ENCODE data around the gene DELE1.

DELE1 gene

GRCh38 chr5:141929398-141930058 lies 5.9 kb downstream of the DELE1 start:
- DNase-seq: no peak

- no peak for DNase-seq
Observed at GRCh38 chr5:141931694-141932093, 8.0 kb downstream of the DELE1 start.

- no peak for DNase-seq
Observed at GRCh38 chr5:141933151-141933550, 9.5 kb downstream of the DELE1 start.

GRCh38 chr5:141934099-141934844 lies 10.6 kb downstream of the DELE1 start:
- DNase-seq: no peak

- no peak for DNase-seq
Observed at GRCh38 chr5:141935538-141935937, 11.9 kb downstream of the DELE1 start.

GRCh38 chr5:141940695-141941271 lies 17.1 kb downstream of the DELE1 start:
- no peak for DNase-seq

GRCh38 chr5:141941307-141941706 lies 17.6 kb downstream of the DELE1 start:
- no peak for DNase-seq

- no peak for DNase-seq
Observed at GRCh38 chr5:141941779-141942178, 18.1 kb downstream of the DELE1 start.

- DNase-seq: no peak
Observed at GRCh38 chr5:141942185-141942857, 18.6 kb downstream of the DELE1 start.

- no peak for DNase-seq
Observed at GRCh38 chr5:141944076-141944475, 20.4 kb downstream of the DELE1 start.

GRCh38 chr5:141945511-141946051 lies 21.9 kb downstream of the DELE1 start:
- no peak for DNase-seq

- no peak for DNase-seq
Observed at GRCh38 chr5:141947316-141947715, 23.6 kb downstream of the DELE1 start.

- DNase-seq: no peak
Observed at GRCh38 chr5:141948812-141949211, 25.1 kb downstream of the DELE1 start.

GRCh38 chr5:141949511-141949910 lies 25.8 kb downstream of the DELE1 start:
- no peak for DNase-seq

- no peak for DNase-seq
Observed at GRCh38 chr5:141950207-141951005, 26.7 kb downstream of the DELE1 start.

GRCh38 chr5:141951332-141951781 lies 27.7 kb downstream of the DELE1 start:
- peak; percentile 31 for DNase-seq

GRCh38 chr5:141952020-141952419 lies 28.3 kb downstream of the DELE1 start:
- no peak for DNase-seq

- DNase-seq: no peak
Observed at GRCh38 chr5:141954194-141954593, 30.5 kb downstream of the DELE1 start.

GRCh38 chr5:141957367-141957996 lies 33.8 kb downstream of the DELE1 start:
- DNase-seq: no peak

GRCh38 chr5:141958113-141958512 lies 34.4 kb downstream of the DELE1 start, which contains the start of gene PCDH12:
PCDH12 (minus strand) TSS chr5:141958202; CDS start chr5:141957851, 351 bp downstream.
- peak; percentile 11 for DNase-seq

GRCh38 chr5:141958546-141959172 lies 35.0 kb downstream of the DELE1 start:
- no peak for DNase-seq
